HEK293 (cell line): ENCODE measurements around the gene FOXC1.
A peak's percentile ranks its signal among the peaks of the same experiment; 100 is the strongest.

Experiments
- BCL6B ChIP-seq: fragments of 450-650 bp; formaldehyde crosslinking; IDR thresholded peaks from 2 replicates; pipeline ENCODE4 v1.5.1; 2017; ENCODE audit warnings: missing biosample characterization, missing genetic modification characterization
- KLF10 ChIP-seq: fragments of 450-650 bp; IDR thresholded peaks from 2 replicates; pipeline ENCODE4 v1.5.1; 2018; ENCODE audit warnings: missing biosample characterization, mild to moderate bottlenecking, missing genetic modification characterization
- KLF17 ChIP-seq: fragments of 450-650 bp; formaldehyde crosslinking; IDR thresholded peaks from 2 replicates; pipeline ENCODE4 v1.5.1; 2016; ENCODE audit warnings: missing biosample characterization, missing genetic modification characterization
- OSR2 ChIP-seq: fragments of 450-650 bp; formaldehyde crosslinking; IDR thresholded peaks from 2 replicates; pipeline ENCODE4 v1.5.1; 2016; ENCODE audit warnings: missing biosample characterization, missing genetic modification characterization
- PATZ1 ChIP-seq: fragments of 450-650 bp; formaldehyde crosslinking; IDR thresholded peaks from 2 replicates; pipeline ENCODE4 v1.5.1; 2016; ENCODE audit warnings: missing biosample characterization, missing genetic modification characterization
- PRDM6 ChIP-seq: fragments of 450-650 bp; formaldehyde crosslinking; IDR thresholded peaks from 2 replicates; pipeline ENCODE4 v1.5.1; 2017; ENCODE audit warnings: missing biosample characterization, missing genetic modification characterization
- TCF7L2 ChIP-seq: IDR thresholded peaks from 2 replicates; pipeline ENCODE4 v1.6.1; 2011; ENCODE audit warnings: low read depth, mild to moderate bottlenecking, inconsistent platforms, low read length, moderate library complexity, borderline replicate concordance
- WT1 ChIP-seq: fragments of 450-650 bp; formaldehyde crosslinking; IDR thresholded peaks from 2 replicates; pipeline ENCODE4 v1.5.1; 2016; ENCODE audit warnings: missing biosample characterization, missing genetic modification characterization
- YY1 ChIP-seq: fragments of 450-650 bp; formaldehyde crosslinking; IDR thresholded peaks from 2 replicates; pipeline ENCODE4 v1.5.1; 2018; ENCODE audit warnings: missing biosample characterization, missing genetic modification characterization
- ZBTB17 ChIP-seq: fragments of 450-650 bp; formaldehyde crosslinking; IDR thresholded peaks from 2 replicates; pipeline ENCODE4 v1.5.1; 2016; ENCODE audit warnings: missing biosample characterization, missing genetic modification characterization
- ZBTB20 ChIP-seq: fragments of 450-650 bp; formaldehyde crosslinking; IDR thresholded peaks from 2 replicates; pipeline ENCODE4 v1.5.1; 2016; ENCODE audit warnings: missing biosample characterization, missing genetic modification characterization
- ZBTB26 ChIP-seq: fragments of 450-650 bp; formaldehyde crosslinking; optimal IDR thresholded peaks from 2 replicates; pipeline ENCODE3; 2016; ENCODE audit warnings: missing biosample characterization, mild to moderate bottlenecking, missing genetic modification characterization
- ZBTB48 ChIP-seq: fragments of 450-650 bp; formaldehyde crosslinking; IDR thresholded peaks from 2 replicates; pipeline ENCODE4 v1.5.1; 2016; ENCODE audit warnings: missing biosample characterization, missing genetic modification characterization
- ZFP3 ChIP-seq: fragments of 450-650 bp; formaldehyde crosslinking; IDR thresholded peaks from 2 replicates; pipeline ENCODE4 v1.5.1; 2016; ENCODE audit warnings: low read depth, missing biosample characterization, missing genetic modification characterization
- ZFP37 ChIP-seq: fragments of 450-650 bp; formaldehyde crosslinking; IDR thresholded peaks from 2 replicates; pipeline ENCODE4 v1.5.1; 2016; ENCODE audit warnings: missing biosample characterization, missing genetic modification characterization
- ZFP41 ChIP-seq: fragments of 450-650 bp; formaldehyde crosslinking; IDR thresholded peaks from 2 replicates; pipeline ENCODE4 v1.5.1; 2016; ENCODE audit warnings: missing biosample characterization, missing genetic modification characterization, borderline replicate concordance
- ZNF155 ChIP-seq: fragments of 450-650 bp; formaldehyde crosslinking; IDR thresholded peaks from 2 replicates; pipeline ENCODE4 v1.5.1; 2016; ENCODE audit warnings: missing biosample characterization, missing genetic modification characterization
- ZNF2 ChIP-seq: fragments of 450-650 bp; formaldehyde crosslinking; IDR thresholded peaks from 2 replicates; pipeline ENCODE4 v1.5.1; 2016; ENCODE audit warnings: missing biosample characterization, missing genetic modification characterization
- ZNF221 ChIP-seq: fragments of 450-650 bp; formaldehyde crosslinking; IDR thresholded peaks from 2 replicates; pipeline ENCODE4 v1.5.1; 2017; ENCODE audit warnings: missing biosample characterization, missing genetic modification characterization, borderline replicate concordance
- ZNF26 ChIP-seq: fragments of 450-650 bp; formaldehyde crosslinking; IDR thresholded peaks from 2 replicates; pipeline ENCODE4 v1.5.1; 2016; ENCODE audit warnings: missing biosample characterization, missing genetic modification characterization
- ZNF266 ChIP-seq: fragments of 450-650 bp; formaldehyde crosslinking; IDR thresholded peaks from 2 replicates; pipeline ENCODE4 v1.5.1; 2016; ENCODE audit warnings: missing biosample characterization, missing genetic modification characterization, low read depth
- ZNF341 ChIP-seq: fragments of 450-650 bp; formaldehyde crosslinking; IDR thresholded peaks from 2 replicates; pipeline ENCODE4; 2016; ENCODE audit warnings: low read depth, missing biosample characterization, missing genetic modification characterization
- ZNF366 ChIP-seq: fragments of 450-650 bp; formaldehyde crosslinking; conservative IDR thresholded peaks from 2 replicates; pipeline ENCODE4 v1.5.1; 2016; ENCODE audit warnings: missing biosample characterization, missing genetic modification characterization
- ZNF433 ChIP-seq: fragments of 450-650 bp; formaldehyde crosslinking; IDR thresholded peaks from 2 replicates; pipeline ENCODE4 v1.5.1; 2016; ENCODE audit warnings: missing biosample characterization, missing genetic modification characterization, low read depth
- ZNF544 ChIP-seq: fragments of 450-650 bp; formaldehyde crosslinking; IDR thresholded peaks from 2 replicates; pipeline ENCODE4 v1.5.0; 2017; ENCODE audit warnings: missing biosample characterization, missing genetic modification characterization
- ZNF549 ChIP-seq: fragments of 450-650 bp; IDR thresholded peaks from 2 replicates; pipeline ENCODE4 v1.5.1; 2018; ENCODE audit warnings: missing biosample characterization, missing genetic modification characterization, mild to moderate bottlenecking, inconsistent platforms, moderate library complexity
- ZNF658 ChIP-seq: fragments of 450-650 bp; formaldehyde crosslinking; IDR thresholded peaks from 2 replicates; pipeline ENCODE4; 2016; ENCODE audit warnings: missing biosample characterization, missing genetic modification characterization
- ZNF664 ChIP-seq: fragments of 450-650 bp; formaldehyde crosslinking; IDR thresholded peaks from 2 replicates; pipeline ENCODE4 v1.5.1; 2016; ENCODE audit warnings: missing biosample characterization, missing genetic modification characterization
- ZNF670 ChIP-seq: fragments of 450-650 bp; formaldehyde crosslinking; IDR thresholded peaks from 2 replicates; pipeline ENCODE4 v1.5.1; 2016; ENCODE audit warnings: missing biosample characterization, missing genetic modification characterization, low read depth
- ZNF704 ChIP-seq: fragments of 450-650 bp; formaldehyde crosslinking; IDR thresholded peaks from 2 replicates; pipeline ENCODE4 v1.5.1; 2016; ENCODE audit warnings: missing biosample characterization, missing genetic modification characterization

FOXC1 gene

GRCh38 chr6:1607516-1608221 lies 2.0 kb upstream of the FOXC1 start (continued):
- no peak for TF ChIP-seq ZBTB26 (tag by site-specific recombination)
- TF ChIP-seq PATZ1 (tag by site-specific recombination), result no peak
- peak; percentile 94 for TF ChIP-seq ZNF341 (tag by site-specific recombination)
- peak; percentile 49; the same call in 1 of the 2 replicates for TF ChIP-seq YY1
- TF ChIP-seq ZNF549 (tag by site-specific recombination), result no peak
- TF ChIP-seq KLF10 (tag by site-specific recombination), result no peak
- TF ChIP-seq WT1 (tag by site-specific recombination), result peak; percentile 25
- TF ChIP-seq ZBTB17 (tag by site-specific recombination), result 0 out of 2 replicates have a peak, but pooled peaks have one; percentile 34
- TF ChIP-seq ZBTB20, result no peak
- TF ChIP-seq ZNF155 (tag by site-specific recombination), result no peak
- TF ChIP-seq ZNF544, result no peak
- no peak; the same call in 1 of the 2 replicates for TF ChIP-seq ZNF366 (tag by site-specific recombination)
- no peak for TF ChIP-seq ZNF670
- TF ChIP-seq BCL6B (tag by site-specific recombination), result no peak
- TF ChIP-seq ZFP37 (tag by site-specific recombination), result no peak
- TF ChIP-seq ZNF221 (tag by site-specific recombination), result no peak
- TF ChIP-seq TCF7L2, result peak; percentile 45
- no peak for TF ChIP-seq ZFP3
- no peak for TF ChIP-seq ZNF664 (tag by site-specific recombination)
- TF ChIP-seq ZNF433, result no peak
- TF ChIP-seq ZNF266, result no peak
- TF ChIP-seq ZBTB48 (tag by site-specific recombination), result no peak
- no peak for TF ChIP-seq KLF17 (tag by site-specific recombination)
- no peak for TF ChIP-seq ZNF658 (tag by site-specific recombination)
- TF ChIP-seq ZNF2 (tag by site-specific recombination), result no peak
- TF ChIP-seq PRDM6 (tag by site-specific recombination), result peak; percentile 69
- TF ChIP-seq ZNF704 (tag by site-specific recombination), result no peak
- TF ChIP-seq ZFP41 (tag by site-specific recombination), result no peak
- TF ChIP-seq ZNF26 (tag by site-specific recombination), result no peak
- TF ChIP-seq OSR2 (tag by site-specific recombination), result no peak
